PFSK-1 (cell line): ENCODE measurements around the gene RIN3.

ENCODE experiments used
- FOXP2 ChIP-seq: optimal IDR thresholded peaks from 2 replicates; pipeline ENCODE3; 2011; ENCODE audit warnings: borderline replicate concordance, control low read depth, inconsistent platforms; ENCODE audit not compliant: insufficient read depth; ENCODE audit errors: extremely low read length, extremely low read depth
- POLR2AphosphoS5 ChIP-seq: IDR thresholded peaks from 2 replicates; pipeline ENCODE4 v1.6.1; 2012; ENCODE audit warnings: low read depth, mild to moderate bottlenecking, control low read depth, low read length, moderate library complexity

GRCh38 chr14:92528486-92529100 lies 15.0 kb downstream of the RIN3 start:
- TF ChIP-seq POLR2AphosphoS5 (no peak), FOXP2 (no peak)
